Measurements from ENCODE around the gene TTC7B. TPM values are rescaled to one million over a fixed set of nuclear protein-coding genes. Genes with fewer than 3 reads are reported as not detected.

The TTC7B gene
- total RNA-seq, 1 experiment from 2014 or later, result 70.6 TPM

- Histone ChIP-seq H3K9me2 (ENCODE audit: insufficient read depth) (no peaks in the 10 kb centered on the region), H2AFZ (ENCODE audit: low read depth, low read length, poor library complexity, severe bottlenecking) (no peak overlapping the region), H3K4me1 (ENCODE audit: control insufficient read depth in 1 of 2, insufficient read depth in 2 of 2, low read length in 2 of 2) (no peaks in the 10 kb centered on the region), H3K36me3 (ENCODE audit: control insufficient read depth in 1 of 2, insufficient read depth in 2 of 2, low read length in 2 of 2) (no peaks in the 10 kb centered on the region), H3K9me3 (ENCODE audit: control insufficient read depth in 1 of 2, insufficient read depth in 1 of 2, low read depth in 1 of 2, low read length in 2 of 2) (no peaks in the 10 kb centered on the region), H3K27me3 (ENCODE audit: insufficient read depth, low read length) (no peaks in the 10 kb centered on the region), H3K4me3 (replicated peaks in 1 of 2; ENCODE audit: low read depth in 1 of 2, low read length in 2 of 2) (no peak overlapping the region), H3K4me2 (ENCODE audit: low read length) (no peak overlapping the region), H3K79me2 (ENCODE audit: insufficient read depth, low read length) (no peaks in the 10 kb centered on the region), H3K9ac (ENCODE audit: low read length) (no peak overlapping the region), H4K20me1 (ENCODE audit: insufficient read depth) (no peaks in the 10 kb centered on the region), H3K27ac (ENCODE audit: low read depth, low read length) (no peak overlapping the region)
- CTCF ChIA-PET, result no interaction called here
- no peak for ATAC-seq
- POLR2A ChIA-PET, result no interaction called here
- no TSS peak for BruUV-seq (replicated peaks)
- no peak for TF ChIP-seq JUND (IDR thresholded peaks at IDR 0.05)
- TF ChIP-seq CEBPB (IDR thresholded peaks at IDR 0.05; ENCODE audit: low read depth), result no peak
- no peak for DNase-seq (ENCODE audit: low read depth, low spot score)
- RAD21 ChIA-PET (ENCODE audit: low non-redundant PET in 1 of 2, low total read pairs in 2 of 2, uncharacterized antibody in 2 of 2, unreplicated experiment in 2 of 2), result no interaction called here
- intact Hi-C loops (cut with micrococcal nuclease), result no loop called here
Observed at GRCh38 chr14:90562652-90563051, 253.6 kb downstream of the TTC7B start.

- Histone ChIP-seq H2AFZ (ENCODE audit: low read depth, low read length, poor library complexity, severe bottlenecking) (no peak overlapping the region), H3K9me3 (ENCODE audit: control insufficient read depth in 1 of 2, insufficient read depth in 1 of 2, low read depth in 1 of 2, low read length in 2 of 2) (no peaks in the 10 kb centered on the region), H3K27ac (ENCODE audit: low read depth, low read length) (no peak overlapping the region), H3K4me2 (ENCODE audit: low read length) (no peak overlapping the region), H3K4me3 (replicated peaks in 1 of 2; ENCODE audit: low read depth in 1 of 2, low read length in 2 of 2) (no peak overlapping the region), H3K36me3 (ENCODE audit: control insufficient read depth in 1 of 2, insufficient read depth in 2 of 2, low read length in 2 of 2) (no peaks in the 10 kb centered on the region), H3K9ac (ENCODE audit: low read length) (no peak overlapping the region), H3K4me1 (ENCODE audit: control insufficient read depth in 1 of 2, insufficient read depth in 2 of 2, low read length in 2 of 2) (no peaks in the 10 kb centered on the region), H3K79me2 (ENCODE audit: insufficient read depth, low read length) (no peaks in the 10 kb centered on the region), H3K27me3 (ENCODE audit: insufficient read depth, low read length) (no peaks in the 10 kb centered on the region), H3K9me2 (ENCODE audit: insufficient read depth) (no peaks in the 10 kb centered on the region), H4K20me1 (ENCODE audit: insufficient read depth) (no peaks in the 10 kb centered on the region)
- ChIA-PET RAD21 (ENCODE audit: low non-redundant PET in 1 of 2, low total read pairs in 2 of 2, uncharacterized antibody in 2 of 2, unreplicated experiment in 2 of 2) (no interaction called here), CTCF (no interaction called here), POLR2A (no interaction called here)
- ATAC-seq (no peak), DNase-seq (ENCODE audit: low read depth, low spot score) (no peak)
- intact Hi-C loops (cut with micrococcal nuclease), result no loop called here
- no peak for TF ChIP-seq TCF7L2 (IDR thresholded peaks at IDR 0.05; ENCODE audit: borderline replicate concordance, extremely low read depth, insufficient read depth, insufficient read length)
- BruUV-seq (replicated peaks), result no TSS peak
Observed at GRCh38 chr14:90561920-90562319, 254.3 kb downstream of the TTC7B start.

- H3K4me2 ChIP-seq (ENCODE audit: low read length), result no peak overlapping the region
- H3K79me2 ChIP-seq (ENCODE audit: insufficient read depth, low read length), result no peaks in the 10 kb centered on the region
- ATAC-seq, result no peak
- intact Hi-C loops (cut with micrococcal nuclease), result no loop called here
- H3K9me3 ChIP-seq (ENCODE audit: control insufficient read depth in 1 of 2, insufficient read depth in 1 of 2, low read depth in 1 of 2, low read length in 2 of 2), result no peaks in the 10 kb centered on the region
- POLR2A ChIA-PET, result no interaction called here
- no peak overlapping the region for H2AFZ ChIP-seq (ENCODE audit: low read depth, low read length, poor library complexity, severe bottlenecking)
- H3K27ac ChIP-seq (ENCODE audit: low read depth, low read length), result no peak overlapping the region
- no peaks in the 10 kb centered on the region for H3K9me2 ChIP-seq (ENCODE audit: insufficient read depth)
- H3K36me3 ChIP-seq (ENCODE audit: control insufficient read depth in 1 of 2, insufficient read depth in 2 of 2, low read length in 2 of 2), result no peaks in the 10 kb centered on the region
- RAD21 ChIA-PET (ENCODE audit: low non-redundant PET in 1 of 2, low total read pairs in 2 of 2, uncharacterized antibody in 2 of 2, unreplicated experiment in 2 of 2), result no interaction called here
- CTCF ChIA-PET, result no interaction called here
- no peaks in the 10 kb centered on the region for H4K20me1 ChIP-seq (ENCODE audit: insufficient read depth)
- BruUV-seq (replicated peaks), result no TSS peak
- H3K27me3 ChIP-seq (ENCODE audit: insufficient read depth, low read length), result no peaks in the 10 kb centered on the region
- H3K4me1 ChIP-seq (ENCODE audit: control insufficient read depth in 1 of 2, insufficient read depth in 2 of 2, low read length in 2 of 2), result no peaks in the 10 kb centered on the region
- DNase-seq (ENCODE audit: low read depth, low spot score), result no peak
- no peak overlapping the region for H3K9ac ChIP-seq (ENCODE audit: low read length)
- no peak overlapping the region for H3K4me3 ChIP-seq (replicated peaks in 1 of 2; ENCODE audit: low read depth in 1 of 2, low read length in 2 of 2)
- TF ChIP-seq POLR2AphosphoS5 (IDR thresholded peaks at IDR 0.05; ENCODE audit: low read depth, low read length) (no peak), TCF7L2 (IDR thresholded peaks at IDR 0.05; ENCODE audit: borderline replicate concordance, extremely low read depth, insufficient read depth, insufficient read length) (no peak), EZH2 (IDR thresholded peaks at IDR 0.05) (no peak), YY1 (IDR thresholded peaks at IDR 0.05; ENCODE audit: extremely low read depth, insufficient replicate concordance, low read depth, low read length) (no peak), CEBPB (IDR thresholded peaks at IDR 0.05; ENCODE audit: low read depth) (no peak), SIN3A (IDR thresholded peaks at IDR 0.05; ENCODE audit: low read depth) (no peak), RAD21 (IDR thresholded peaks at IDR 0.05; ENCODE audit: low read depth) (no peak), MAX (IDR thresholded peaks at IDR 0.05) (no peak), CTCF (IDR thresholded peaks at IDR 0.05 in 2 of 3, conservative IDR thresholded peaks at IDR 0.05 in 1 of 3; ENCODE audit: borderline replicate concordance in 1 of 3, insufficient read depth in 1 of 3, low read depth in 2 of 3, low read length in 2 of 3) (no peak), EZH2phosphoT487 (IDR thresholded peaks at IDR 0.05; ENCODE audit: borderline replicate concordance) (no peak), EGR1 (IDR thresholded peaks at IDR 0.05; ENCODE audit: low read depth) (no peak), ATF3 (IDR thresholded peaks at IDR 0.05) (no peak), SP1 (IDR thresholded peaks at IDR 0.05; ENCODE audit: low read depth) (no peak)
Observed at GRCh38 chr14:90560991-90561390, 255.2 kb downstream of the TTC7B start.
